Lower leg skin (tissue), 3 donors: ENCODE measurements around the gene GRIP1.

Experiments used
- POLR2A ChIP-seq, 2 donors: fragments of 450-650 bp; IDR thresholded peaks; one replicate each; pipeline ENCODE4 v1.6.1; 2016 to 2017; ENCODE audit warnings: antibody characterized with exemption in 2 of 2, mild to moderate bottlenecking in 1 of 2, moderate library complexity in 1 of 2
- TF ChIP-seq, protein P1 (sequence below), 3 donors: fragments of 450-650 bp; IDR thresholded peaks; one replicate each; pipeline ENCODE4 v1.5.1; 2016; ENCODE audit warnings: antibody characterized with exemption in 3 of 3, mild to moderate bottlenecking in 3 of 3, moderate library complexity in 2 of 3

GRCh38 chr12:66717036-66717673 is 38.3 kb upstream of the GRIP1 start:
- no peak for TF ChIP-seq POLR2A (IDR thresholded peaks at IDR 0.05)
- TF ChIP-seq, protein P1, sequence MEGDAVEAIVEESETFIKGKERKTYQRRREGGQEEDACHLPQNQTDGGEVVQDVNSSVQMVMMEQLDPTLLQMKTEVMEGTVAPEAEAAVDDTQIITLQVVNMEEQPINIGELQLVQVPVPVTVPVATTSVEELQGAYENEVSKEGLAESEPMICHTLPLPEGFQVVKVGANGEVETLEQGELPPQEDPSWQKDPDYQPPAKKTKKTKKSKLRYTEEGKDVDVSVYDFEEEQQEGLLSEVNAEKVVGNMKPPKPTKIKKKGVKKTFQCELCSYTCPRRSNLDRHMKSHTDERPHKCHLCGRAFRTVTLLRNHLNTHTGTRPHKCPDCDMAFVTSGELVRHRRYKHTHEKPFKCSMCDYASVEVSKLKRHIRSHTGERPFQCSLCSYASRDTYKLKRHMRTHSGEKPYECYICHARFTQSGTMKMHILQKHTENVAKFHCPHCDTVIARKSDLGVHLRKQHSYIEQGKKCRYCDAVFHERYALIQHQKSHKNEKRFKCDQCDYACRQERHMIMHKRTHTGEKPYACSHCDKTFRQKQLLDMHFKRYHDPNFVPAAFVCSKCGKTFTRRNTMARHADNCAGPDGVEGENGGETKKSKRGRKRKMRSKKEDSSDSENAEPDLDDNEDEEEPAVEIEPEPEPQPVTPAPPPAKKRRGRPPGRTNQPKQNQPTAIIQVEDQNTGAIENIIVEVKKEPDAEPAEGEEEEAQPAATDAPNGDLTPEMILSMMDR (IDR thresholded peaks at IDR 0.05): no peak
